GM21526 (cell line): ENCODE results near the gene BAHCC1.
A peak's percentile ranks its signal among the peaks of the same experiment; 100 is the strongest.
"Not testable (repeated sequence)": the region's sequence is repeated elsewhere in the genome, so short reads cannot be mapped to it uniquely, and the experiment has no call there.

ENCODE experiments used
- ATAC-seq: cut with Tn5 transposase; IDR thresholded peaks from one replicate; pipeline ENCODE4 v1.9.1; 2021; ENCODE audit warnings: moderate library complexity; ENCODE audit not compliant: unreplicated experiment, low FRiP score

BAHCC1 gene

DNA sequence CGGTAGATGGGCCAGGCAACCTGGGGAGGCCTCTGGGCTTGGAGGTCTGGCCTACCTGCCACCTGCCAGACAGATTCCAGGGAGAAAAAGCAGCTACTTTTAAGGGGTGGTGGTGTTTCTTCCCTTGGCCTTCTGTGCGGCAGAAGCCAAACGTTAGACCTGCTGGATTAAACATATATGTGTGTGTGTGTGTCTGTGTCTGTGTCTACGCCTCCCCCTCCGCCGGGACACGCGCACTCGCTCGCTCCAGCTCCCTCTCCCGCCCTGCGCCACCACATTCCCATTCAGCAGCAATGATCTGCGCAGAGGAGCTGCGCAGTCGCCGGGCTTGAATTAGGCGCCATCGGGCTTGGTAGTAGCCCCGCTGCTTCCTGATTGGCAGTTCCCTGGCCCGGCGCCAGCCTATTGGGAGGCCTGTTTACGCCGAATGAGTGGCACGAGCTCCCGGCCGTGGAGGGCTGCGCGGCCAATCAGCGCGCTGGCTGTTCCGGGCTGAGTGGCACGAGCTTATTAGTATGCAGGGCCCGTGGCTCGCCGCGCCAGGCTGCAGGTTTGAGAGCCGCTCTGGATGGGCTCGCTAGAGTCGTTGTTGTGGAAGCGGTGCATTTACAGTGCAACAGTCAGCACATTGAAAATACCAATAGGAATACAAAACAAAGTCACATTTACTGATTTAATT lies at the start of gene BAHCC1:
Gene BAHCC1 (plus strand): TSS at position 537 of the 679 bp plus-strand sequence. CDS start 4,283 bp downstream, outside the sequence.
- no peak for ATAC-seq

DNA sequence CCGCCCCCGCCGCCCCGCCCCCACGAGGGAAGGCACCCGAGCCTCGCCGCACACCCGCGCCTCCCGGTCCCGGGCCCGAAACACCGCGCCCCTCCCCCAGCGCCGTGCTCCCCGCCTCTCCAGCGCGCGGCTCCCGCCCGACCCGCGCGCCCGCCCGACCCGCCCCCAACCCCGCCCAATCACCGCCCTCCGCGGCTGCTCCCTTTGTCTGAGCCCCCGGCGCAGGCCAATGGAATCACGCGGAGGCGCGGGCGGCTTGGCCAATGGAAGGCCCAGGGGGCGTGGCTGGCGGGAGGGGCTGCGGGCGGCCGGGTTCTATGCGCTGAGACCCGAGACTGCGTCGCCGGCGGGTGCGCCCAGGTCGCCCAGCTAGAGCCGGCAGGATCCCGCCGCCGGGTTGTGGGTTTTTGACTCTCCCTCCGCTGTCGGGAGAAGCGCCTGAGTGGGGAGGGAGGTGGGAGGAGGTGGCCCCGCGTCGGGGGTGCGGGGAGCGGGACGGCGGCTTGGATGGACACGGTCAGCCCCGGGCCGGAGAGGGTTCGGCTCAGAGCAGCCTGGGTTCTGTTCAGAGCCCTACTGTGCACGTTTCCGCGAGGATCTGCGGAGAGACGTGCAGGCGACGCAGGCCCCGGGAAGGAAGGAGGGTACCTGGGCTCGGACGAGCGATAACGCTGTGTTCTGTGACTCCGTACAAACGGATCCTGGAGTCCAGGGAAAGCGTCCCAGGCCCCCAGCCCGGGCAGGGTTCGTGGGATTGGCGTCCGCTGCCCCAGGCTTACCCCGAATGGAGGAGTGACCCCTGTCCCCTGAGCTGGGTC lies 49.0 kb upstream of the BAHCC1 start:
- ATAC-seq, result peak; percentile 65

DNA sequence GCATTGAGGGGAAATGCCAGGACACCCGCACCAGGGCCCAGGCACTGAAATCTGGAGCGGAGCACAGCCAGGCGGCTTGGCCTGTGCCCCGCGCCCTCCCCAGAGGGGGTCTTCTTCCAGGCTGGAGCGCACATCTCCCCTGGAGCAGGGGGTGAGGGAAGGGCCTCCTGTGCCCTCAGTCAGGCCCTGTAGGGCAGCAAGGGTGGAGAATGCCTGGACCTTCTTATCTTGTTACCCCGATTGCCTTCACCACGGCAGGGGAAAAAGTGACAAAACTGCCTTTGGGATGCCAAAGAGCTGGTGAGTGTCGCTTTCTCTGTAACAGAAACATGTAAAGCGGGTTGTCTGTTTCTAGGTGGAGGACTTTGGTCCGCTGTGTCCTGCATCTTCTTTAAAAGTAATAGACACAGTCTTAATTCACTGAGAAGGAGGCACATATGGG lies 48.3 kb upstream of the BAHCC1 start:
- ATAC-seq, result no peak

DNA sequence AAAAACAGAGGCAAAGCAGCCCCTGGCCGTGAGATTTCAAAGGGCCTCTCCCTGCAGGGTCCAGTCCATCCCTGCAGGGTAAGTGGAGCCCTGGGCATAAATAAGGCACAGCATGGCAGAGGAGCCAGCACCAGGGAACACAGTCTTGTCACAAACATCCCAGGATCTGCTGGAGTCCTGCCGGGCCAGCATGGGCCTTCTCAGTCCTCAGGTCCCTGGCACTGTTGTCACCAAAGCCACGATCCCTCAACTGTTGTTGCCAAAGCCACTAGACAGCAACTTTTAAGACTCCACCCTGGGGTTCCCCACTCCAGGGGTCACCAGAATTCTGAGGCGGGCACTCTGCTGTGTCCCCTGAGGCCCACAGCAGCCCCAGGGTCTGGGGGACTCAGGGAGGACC lies 47.8 kb upstream of the BAHCC1 start:
- ATAC-seq, result no peak

DNA sequence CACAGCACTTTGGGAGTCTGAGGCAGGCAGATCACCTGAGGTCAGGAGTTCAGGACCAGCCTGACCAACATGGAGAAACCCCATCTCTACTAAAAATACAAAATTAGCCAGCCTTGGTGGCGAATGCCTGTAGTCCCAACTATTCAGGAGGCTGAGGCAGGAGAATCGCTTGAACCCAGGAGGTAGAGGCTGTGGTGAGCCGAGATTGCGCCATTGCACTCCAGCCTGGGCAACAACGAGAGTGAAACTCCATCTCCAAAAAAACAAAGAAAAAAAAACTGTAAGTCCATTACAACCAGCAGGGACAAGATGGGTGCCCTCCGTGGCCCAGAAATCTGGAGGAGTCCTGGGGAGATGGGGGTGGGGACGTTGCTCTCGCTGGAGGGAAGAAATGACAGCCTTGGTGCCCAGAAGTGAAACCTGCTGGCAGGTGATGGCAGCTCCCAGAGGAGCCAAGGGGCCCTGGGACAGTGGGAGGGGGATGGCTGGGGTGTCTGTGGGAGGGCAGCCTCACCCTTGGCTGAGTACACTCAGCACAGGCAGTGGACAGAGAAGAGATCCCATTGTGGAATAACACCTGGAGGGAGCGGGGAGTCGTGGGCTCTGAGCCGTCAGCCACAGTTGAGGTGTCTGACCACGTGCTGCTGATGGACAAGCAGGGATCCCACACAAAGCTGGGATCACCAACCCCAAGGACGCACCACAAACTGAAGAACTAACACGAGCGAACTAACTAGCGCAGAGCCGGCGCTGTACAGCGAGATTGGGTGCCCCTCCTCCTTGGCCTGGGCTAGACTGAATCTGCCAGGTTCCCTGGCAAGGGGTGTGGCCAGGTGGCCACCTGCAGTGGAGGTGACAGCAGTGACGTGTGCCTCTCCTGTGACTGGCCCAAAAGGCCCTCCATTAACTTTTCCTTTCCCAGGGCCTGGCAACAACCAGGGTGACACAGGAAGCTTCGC lies 46.9 kb upstream of the BAHCC1 start:
- ATAC-seq, result no peak

DNA sequence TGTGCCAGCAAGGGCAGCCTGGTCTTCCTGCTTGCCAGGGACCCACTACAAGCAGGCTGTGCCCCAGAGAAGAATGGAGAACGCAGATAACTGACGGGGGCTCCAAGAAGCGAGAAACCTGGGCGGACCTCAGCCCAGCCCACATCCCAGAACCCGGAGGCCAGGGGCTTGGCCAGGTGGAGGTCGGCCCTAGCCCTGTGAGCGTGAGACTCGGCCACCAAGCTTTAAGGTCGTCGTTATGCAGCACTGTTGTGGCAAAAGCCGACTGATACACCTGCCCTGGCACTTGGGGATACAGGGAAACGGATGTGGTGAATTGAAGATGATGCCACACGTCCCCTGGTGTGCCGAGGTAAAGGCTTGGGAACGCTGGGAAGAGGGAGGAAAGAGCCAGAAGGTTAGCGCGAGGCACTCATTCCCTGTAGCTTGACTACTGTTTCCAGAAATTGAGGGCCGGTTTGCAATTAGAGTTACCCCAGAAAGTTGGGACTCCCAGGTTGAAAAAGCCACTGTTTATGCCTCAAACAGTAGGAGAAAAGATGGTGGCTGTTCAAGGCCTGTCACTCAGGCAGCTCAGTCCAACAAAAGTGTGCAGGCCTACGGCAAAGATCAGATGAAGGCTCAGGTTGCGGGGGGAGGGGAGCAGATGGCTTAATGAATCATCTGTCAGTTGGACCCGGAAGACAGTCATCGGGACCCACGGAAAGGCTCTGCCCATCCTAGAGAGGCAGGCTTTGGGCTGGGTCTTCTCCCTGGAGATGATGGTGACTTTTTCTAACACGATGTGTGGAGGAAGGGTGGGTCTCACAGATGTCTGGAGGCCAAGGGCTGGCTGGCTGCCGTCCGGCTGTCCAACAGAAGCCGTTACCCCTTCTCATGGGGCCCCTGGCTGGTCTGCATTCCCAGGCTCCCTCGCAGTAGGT lies 45.6 kb upstream of the BAHCC1 start:
- no peak for ATAC-seq

DNA sequence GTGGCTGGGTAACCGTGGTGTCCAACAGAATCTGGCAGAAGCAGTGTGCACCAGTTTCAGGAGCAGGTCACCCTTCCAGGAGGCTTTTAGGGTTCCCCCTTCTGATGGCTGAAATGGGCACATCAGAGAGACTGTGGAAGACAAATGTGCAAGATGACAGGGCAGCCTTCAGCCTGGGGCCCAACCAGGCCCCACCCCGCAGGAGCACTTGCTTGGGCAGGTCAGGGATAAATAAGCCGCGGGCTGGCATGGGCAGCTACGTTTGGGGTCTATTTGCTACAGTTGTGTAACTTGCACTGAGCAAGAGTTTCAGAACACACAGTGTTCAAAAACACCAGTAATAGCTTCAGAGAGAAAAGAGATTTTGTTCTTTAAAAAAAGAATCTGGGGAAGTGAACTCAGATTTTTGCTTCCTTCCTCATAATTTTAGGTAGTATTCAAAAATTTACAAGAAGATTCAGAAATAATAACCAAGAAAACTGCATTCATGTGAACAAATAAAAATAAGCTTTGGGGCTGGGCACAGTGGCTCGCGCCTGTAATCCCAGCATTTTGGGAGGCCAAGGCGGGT lies 44.9 kb upstream of the BAHCC1 start:
- ATAC-seq, result no peak

DNA sequence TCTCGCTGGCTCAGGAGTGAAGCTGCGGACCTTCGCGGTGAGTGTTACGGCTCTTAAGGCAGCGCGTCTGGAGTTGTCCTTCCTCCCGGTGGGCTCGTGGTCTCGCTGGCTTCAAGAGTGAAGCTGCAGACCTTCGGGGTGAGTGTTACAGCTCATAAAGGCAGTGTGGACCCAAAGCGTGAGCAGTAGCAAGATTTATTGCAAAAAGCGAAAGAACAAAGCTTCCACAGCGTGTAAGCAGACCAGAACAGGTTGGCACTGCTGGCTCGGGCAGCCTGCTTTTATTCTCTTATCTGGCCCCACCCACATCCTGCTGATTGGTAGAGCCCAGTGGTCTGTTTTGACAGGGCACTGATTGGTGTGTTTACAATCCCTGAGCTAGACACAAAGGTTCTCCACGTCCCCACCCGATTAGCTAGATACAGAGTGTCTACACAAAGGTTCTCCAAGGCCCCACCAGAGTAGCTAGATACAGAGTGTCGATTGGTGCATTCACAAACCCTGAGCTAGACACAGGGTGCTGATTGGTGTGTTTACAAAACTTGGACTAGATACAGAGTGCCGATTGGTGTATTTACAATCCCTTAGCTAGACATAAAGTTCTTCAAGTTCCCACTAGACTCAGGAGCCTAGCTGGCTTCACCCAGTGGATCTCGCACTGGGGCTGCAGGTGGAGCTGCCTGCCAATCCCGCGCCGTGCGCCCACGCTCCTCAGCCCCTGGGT lies 43.8 kb upstream of the BAHCC1 start:
- not testable (repeated sequence) for ATAC-seq

DNA sequence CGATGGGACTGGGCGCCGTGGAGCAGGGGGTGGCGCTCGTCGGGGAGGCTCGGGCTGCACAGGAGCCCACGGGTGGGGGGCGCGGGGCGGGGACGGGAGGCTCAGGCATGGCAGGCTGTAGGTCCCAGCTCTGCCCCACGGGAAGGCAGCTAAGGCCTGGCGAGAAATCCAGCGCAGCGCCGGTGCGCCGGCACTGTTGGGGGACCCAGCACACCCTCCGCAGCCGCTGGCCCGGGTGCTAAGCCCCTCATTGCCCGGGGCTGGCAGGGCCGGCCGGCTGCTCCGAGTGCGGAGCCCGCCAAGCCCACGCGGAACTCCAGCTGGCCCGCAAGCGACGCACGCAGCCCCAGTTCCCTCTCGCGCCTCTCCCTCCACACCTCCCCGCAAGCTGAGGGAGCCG lies 43.2 kb upstream of the BAHCC1 start:
- not testable (repeated sequence) for ATAC-seq

DNA sequence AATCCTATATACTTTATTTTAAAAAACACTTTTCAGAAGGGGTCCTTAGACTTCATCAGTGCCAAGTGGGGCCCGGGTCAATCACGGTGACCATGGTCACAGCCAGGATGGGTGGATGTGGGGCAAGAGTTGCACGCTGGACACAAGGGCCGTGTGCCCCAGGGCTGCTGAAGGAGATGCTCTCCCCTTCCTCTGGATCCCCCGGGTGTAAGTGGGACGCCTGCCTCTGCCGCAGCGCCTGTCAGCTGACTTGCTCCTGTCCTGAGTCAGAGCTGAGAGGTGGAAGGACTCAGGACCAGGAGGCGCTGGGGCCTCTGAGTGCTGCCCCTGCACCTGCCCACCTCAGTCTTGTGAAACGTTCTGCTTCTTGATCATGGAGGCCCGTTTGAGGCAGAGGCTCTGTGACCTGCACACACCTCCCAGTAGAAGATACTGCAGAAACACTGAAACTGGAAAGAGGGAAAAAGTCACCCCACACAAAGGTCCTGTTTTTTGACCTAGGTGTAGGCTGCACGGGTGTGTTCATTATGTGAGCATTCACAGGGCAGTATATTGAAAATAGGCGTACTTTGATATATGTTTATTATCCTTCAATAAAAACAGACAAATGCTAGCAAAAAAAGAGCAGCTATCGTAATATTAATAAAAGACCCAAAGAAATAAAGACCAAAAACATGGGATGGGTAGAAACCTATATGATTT lies 40.9 kb upstream of the BAHCC1 start:
- ATAC-seq, result no peak

DNA sequence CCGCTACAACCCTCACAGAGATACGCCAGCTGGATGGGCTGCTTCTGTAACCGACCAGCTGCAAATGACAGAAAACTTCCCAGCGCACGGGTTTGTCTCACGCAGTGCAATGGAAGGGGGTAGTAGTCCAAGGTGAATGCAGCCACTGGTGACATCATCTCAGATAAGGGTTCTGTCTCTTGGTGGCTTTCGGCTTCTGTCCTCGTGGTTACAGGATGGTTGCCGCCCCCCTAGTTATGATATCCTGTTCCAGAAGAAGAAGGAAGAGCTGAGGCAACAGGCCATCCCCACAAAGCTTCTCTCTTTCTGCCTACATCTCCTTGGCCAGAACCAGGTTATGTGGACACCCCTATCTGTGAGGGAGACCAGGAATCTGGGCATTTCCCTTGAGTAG lies 40.3 kb upstream of the BAHCC1 start:
- ATAC-seq, result no peak

DNA sequence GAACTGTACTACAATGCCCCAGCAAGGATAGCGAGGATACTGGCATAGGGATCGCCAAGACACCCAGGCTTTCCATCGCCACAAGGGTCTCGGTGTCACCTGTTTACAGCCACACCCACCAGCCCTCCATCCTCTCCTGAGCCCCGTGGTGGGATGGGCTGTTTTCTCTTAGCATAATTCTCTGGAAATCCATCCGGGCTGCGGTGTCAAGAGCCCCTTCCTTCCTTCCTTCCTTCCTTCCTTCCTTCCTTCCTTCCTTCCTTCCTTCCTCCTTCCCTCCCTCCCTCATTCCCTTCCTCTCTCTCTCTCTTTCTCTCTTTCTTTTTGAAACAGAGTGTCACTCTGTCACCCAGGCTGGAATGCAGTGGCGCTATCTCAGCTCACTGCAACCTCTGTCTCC lies 36.0 kb upstream of the BAHCC1 start:
- ATAC-seq, result no peak

DNA sequence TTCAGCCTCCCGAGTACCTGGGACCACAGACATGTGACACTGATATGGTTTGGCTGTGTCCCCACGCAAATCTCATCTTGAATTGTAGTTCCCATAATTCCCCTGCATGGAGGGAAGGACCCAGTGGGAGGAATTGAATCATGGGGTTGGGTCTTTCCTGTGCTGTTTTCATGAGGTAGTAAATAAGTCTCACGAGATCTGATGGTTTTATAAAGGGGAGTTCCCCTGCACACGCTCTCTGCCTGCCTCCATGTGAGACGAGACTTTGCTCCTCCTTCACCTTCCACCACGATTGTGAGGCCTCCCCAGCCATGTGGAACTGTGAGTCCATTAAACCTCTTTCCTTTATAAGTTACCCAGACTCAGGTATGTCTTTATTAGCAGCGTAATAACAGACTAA lies 33.3 kb upstream of the BAHCC1 start:
- not testable (repeated sequence) for ATAC-seq

DNA sequence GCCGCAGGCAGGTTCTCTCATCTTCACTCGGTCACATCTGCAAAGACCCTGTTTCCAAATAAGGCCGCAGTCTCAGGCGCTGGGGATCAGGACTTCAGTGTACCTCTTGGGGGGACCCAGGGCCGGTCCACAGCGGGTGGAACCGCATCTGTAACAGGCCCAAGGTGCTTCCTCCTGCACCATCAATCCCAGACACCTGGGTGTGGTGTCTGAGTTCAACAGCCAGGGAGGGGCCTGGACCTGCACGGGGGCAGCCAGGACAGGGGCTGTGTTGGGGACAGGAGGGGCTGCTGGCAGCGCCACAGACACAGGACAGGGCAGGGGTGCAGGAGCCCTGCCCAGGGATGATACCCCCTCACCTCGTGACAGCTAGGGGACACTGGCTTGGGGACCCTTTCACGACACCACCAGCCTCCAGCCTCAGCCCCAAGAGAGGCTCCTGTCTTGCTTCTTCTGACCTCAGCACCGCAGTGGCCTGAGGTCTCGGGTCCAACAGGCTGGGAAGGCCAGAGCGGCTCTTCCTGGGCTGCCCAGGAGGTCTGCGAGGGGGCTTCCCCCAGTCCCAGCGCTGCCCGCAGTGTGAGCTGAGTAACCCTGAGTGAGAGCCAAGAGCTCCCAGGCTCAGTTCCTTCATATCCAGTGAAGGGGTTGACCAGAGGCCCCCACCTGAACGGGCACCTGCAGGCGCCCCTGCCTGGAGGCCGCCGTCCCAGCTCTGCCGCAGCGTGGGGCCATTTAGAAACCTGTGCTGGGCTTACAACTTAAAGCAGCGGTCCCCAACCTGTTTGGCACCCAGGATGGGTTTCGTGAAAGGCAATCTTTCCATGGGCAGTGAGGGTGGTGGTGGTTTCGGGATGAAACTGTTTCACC lies 30.7 kb upstream of the BAHCC1 start:
- no peak for ATAC-seq

DNA sequence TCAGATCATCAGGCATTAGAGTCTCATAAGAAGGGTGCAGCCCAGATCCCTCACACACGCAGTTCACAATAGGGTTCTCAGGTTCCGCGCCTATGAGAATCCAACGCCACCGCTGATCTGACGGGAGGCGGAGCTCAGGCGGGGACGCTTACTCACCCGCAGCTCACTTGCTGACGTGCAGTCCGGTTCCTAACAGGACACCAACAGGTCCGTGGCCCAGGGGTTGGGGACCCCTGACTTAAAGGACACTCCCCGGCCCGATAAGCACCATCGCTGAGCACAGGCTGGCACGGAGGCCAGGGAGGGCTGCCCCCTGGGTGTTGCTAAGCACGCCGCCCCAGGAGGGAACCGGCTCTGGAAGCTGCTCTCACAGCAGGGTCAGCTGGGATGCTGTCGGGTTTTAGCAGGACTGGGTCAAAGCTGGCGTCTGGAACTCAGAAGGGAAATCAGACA lies 30.1 kb upstream of the BAHCC1 start:
- ATAC-seq, result no peak

DNA sequence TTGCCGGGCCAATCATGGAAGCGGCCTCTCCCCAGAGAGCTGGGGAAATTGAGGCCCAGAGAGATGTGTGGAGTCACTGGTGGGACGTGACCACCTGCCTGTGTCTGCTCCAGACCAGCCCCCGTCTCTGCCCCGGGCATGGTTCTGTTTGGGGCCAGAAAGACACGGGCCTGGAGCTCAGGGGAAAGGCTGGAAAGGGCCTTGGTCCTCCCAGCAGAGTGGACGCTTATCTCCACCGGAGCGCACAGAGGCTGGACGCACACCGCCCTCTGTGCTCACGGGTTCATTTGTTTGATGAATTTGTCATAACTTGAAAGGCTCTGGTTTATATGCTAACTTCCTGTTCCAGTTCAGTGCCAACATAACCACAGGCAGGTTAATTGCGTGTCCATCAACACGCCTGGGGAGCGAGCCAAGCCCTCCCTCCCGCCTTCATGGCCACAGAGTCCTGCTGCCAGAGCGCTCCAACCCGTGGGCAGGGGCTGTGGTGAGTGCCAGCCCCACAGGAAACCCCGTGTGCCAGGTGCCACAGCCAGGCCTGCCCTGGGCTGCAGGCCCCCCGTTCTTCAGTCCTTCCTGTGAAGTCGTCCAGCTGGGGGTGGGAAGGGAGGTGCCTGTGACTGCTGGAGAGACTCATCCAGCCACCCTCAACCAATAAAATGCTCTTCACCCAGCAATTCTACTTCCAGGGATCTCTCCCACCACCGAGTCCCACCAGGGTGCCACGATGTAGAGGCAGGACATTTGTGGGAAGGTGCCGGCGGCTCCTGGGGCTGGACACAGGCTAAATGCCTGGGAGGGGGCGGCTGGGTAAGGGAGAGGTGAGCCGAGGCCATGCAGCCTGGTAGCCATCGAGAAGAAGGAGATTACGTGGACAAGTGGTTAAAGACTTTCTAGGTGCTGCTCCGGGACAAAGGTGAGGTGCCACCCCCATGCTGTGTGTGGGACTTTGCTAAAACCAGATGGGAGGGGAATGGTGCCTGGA lies 29.4 kb upstream of the BAHCC1 start:
- ATAC-seq, result no peak
